Measurements from ENCODE around the gene ITIH2. TPM values are rescaled to one million over a fixed set of nuclear protein-coding genes. Genes with fewer than 3 reads are reported as not detected.
A peak's percentile ranks its signal among the peaks of the same experiment; 100 is the strongest.
"Not testable (repeated sequence)": the region's sequence is repeated elsewhere in the genome, so short reads cannot be mapped to it uniquely, and the experiment has no call there.

The ITIH2 gene
- total RNA-seq, 1 donor from 2014 or later = not detected

DNA sequence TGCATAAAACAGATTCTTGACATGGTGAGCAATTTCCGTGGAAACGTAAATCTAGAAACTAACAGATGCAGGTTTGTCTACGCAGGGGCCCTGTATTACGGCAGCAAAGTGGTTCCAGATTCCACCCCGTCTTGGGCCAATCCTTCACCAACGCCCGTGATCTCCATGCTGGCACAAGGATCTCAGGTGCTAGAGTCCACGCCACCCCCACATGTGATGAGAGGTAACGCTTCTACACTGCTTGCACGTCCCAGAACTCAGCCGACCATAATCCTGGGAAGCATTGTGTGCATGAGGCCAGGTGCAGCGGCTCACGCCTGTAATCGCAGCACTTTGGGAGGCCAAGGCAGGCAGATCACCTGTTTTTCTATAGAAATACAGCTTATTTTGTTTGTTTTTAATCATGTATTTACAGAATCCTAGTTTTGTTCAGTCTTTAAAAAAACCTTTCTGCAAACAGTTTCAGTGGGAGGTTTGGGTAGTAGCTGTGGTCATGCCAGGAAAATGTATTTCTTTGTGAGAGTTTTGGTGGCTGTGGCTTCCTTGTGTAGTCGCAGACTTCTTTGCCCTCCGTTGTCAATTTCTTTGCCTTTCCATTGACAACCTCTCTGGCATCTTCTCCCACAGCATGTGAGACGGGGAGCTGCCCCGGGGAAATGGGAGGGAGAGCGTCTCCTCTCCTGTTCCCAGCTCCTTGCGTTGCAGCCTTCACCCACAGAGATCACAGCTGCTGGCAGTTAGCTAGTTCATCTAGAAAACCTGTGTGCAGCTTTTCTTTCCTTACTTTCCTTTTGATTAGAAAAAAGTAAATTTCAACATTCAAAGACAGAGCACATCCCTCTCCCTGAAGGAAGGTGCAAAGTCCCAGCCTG is 35.7 kb downstream of the ITIH2 start:
- no peak for DNase-seq (ENCODE audit: low spot score)

DNA sequence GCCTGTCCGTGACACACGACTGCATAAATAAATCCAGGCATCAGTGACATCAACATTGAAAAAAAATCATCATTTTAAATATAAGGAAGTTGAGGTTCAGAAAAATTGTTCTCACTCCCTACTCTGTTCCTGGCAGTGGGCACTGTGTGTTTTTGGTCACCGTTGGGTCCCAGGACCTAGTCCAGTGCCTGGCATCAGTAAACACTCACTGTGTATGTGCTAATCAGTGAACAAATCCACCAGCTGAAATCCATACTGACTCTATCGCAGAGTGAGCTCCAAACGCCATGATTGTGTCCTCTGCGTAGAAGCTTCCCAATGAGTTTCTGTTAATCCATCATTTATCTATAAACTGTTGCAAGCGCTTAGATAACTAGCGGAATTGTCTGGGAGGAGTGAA is 41.2 kb downstream of the ITIH2 start:
- no peak for DNase-seq (ENCODE audit: low spot score)

DNA sequence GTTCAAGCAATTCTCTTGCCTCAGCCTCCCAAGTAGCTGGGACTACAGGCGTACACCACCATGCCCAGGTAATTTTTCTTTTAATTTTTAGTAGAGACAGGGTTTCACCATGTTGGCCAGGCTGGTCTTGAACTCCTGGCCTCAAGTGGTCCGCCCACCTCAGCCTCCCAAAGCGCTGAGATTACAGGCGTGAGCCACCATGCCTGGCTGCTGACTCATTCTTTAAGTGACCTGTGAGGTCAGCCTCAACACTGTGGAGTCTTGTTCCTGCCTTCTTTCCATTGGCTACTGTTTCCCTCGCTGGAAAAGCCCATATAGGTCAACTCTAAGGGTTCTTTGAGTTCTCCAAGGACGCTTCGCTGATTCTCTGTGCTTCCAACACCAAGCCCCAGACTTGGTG is 45.5 kb downstream of the ITIH2 start:
- not testable (repeated sequence) for DNase-seq (ENCODE audit: low spot score)

DNA sequence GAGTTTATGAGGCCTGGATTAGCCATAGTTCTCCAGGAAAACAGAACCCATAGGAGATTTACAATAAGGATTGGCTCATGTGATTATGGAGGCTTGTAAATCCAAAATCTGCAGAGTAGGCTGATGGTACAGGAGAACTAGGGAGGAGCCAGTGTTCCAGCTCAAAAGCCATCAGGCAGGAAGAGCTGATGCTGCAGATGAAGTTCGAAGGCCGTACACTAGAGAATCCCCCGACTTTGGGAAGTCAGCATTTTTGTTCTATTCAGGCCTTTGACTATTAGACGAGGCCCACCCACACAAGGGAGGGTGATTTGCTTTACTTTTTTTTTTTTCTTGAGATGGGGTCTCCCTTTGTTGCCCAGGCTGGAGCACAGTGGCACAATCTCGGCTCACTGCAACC is 47.1 kb downstream of the ITIH2 start:
- no peak for DNase-seq (ENCODE audit: low spot score)

- DNase-seq (ENCODE audit: low spot score) = no peak
These were observed 49.1 kb downstream of the ITIH2 start for GRCh38 chr10:7752251-7752650.

GRCh38 chr10:7755103-7755502 is 52.0 kb downstream of the ITIH2 start:
- DNase-seq (ENCODE audit: low spot score) = no peak

DNA sequence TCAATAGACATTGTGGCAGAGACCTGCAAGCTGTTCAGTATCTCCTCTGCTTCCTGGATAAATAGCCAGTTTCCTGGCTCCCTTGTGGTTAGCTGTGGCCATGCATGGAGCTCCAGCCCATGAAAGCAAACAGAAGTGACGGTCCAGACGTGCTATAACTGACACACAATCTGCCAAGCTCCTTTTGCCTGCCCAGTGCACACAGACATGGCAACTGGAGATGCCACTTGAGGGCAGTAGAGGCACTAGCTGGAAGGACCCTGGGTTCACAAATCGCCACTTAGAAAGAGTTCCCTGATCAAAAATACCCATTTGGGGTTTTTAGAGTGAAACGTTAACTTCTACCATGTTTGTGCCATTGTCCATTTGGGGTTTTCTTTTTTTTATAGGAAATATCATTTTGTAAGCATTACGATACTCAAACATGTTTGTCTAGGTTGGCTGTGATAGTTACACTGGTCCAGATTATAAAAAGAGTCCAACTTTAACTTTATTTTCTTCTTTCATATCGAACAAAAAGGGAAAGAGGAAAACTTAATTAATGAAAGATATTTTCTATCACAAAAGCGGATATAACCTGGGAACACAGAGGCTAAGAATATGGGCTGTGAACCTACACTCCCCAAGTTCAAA is 53.4 kb downstream of the ITIH2 start:
- no peak for DNase-seq (ENCODE audit: low spot score)

GRCh38 chr10:7763929-7764328 is 60.8 kb downstream of the ITIH2 start:
- no peak for DNase-seq (ENCODE audit: low spot score)

DNA sequence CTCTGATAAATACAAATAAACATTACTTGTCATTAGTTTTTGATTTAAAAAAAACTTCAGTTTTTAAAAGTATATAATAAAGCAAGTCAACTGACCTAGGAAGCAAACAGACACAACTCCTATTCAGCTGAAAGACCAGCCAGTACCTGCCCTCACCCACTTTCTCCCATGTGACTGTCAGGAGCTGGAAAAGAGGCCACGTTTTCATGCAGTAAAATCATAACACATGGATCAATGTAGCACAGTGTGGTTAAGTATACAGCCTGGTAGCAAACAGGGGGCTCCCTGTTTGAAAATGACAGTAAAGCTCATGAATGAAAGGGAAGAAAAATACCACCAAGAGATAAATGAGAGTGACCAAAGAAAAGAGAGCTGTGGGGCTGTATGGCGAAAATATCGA is 63.1 kb downstream of the ITIH2 start:
- no peak for DNase-seq (ENCODE audit: low spot score)

GRCh38 chr10:7767209-7767608 is 64.1 kb downstream of the ITIH2 start:
- no peak for DNase-seq (ENCODE audit: low spot score)

GRCh38 chr10:7768417-7768816 is 65.3 kb downstream of the ITIH2 start:
- DNase-seq (ENCODE audit: low spot score) = no peak

- DNase-seq (ENCODE audit: low spot score) = no peak
These were observed 71.0 kb downstream of the ITIH2 start for GRCh38 chr10:7773845-7774801.

DNA sequence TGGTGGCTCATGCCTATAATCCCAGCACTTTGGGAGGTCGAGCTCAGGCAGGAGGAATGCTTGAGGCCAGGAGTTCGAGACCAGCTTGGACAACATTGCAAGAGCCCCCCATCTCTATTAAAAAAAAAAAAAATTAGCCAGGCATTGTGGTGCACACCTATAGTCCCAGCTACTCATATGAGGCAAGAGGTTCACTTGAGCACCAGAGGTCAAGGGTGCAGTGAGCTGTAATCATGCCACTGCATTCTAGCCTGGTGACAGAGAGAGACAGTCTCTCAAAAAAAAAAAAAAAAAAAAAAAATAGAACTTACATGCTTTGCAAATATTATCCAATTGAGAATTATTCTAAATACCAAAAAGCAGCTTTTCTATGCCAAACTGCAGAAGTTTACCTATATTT is 73.7 kb downstream of the ITIH2 start:
- DNase-seq (ENCODE audit: low spot score) = no peak

- DNase-seq (ENCODE audit: low spot score) = not testable (repeated sequence)
These were observed 79.1 kb downstream of the ITIH2 start for GRCh38 chr10:7782194-7782593.

DNA sequence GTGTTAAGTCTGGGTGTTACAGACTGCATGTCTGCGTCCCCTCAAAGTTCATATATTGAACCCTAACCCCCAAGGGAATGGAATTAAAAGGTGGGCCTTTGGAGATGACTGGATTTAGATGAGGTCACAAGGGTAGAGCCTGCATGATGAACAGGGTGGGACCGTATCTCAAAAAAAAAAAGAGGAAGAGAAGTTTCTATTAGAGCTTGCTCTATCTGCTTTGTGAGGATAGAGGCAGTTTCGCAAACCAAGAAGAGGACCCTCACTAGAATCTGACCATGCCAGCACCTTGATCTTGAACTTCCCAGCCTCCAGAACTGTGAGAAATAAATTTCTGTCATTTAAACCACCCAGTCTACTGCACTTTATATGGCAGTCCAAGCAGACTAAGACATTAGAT is 83.3 kb downstream of the ITIH2 start:
- no peak for DNase-seq (ENCODE audit: low spot score)

DNA sequence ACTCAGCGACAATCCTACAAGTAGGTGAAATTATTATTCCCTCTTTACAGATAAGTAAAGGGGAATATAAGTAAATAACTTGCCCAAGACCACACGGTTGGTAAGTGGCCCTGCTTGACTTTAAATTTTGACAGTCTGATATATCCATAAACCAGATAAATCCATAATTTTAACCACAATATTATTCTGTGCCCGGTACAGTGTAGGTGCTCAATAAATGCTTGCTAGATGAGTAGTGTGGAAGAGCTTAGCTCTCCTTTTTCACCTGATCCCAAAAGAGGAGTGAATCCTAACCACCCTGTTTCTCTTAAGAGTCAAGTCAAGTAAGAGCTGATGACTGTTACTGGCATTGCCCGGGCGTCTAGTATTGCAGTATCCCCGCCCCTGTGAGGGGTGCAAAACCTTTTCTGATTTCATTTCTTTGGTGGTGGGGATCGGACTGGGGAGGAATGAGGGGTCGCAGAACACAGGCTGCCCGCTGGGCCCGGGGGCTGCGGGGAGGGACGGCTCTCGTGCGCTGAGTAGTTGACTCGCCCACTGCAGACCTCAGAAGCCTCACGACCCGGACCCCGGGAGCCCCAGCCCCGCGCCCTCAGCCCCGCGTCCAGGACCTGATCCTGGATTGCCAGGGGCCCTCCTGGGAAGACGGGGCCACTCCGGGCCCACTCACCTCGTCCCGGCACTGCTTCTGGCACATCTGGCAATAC is 84.2 kb downstream of the ITIH2 start:
- no peak for DNase-seq (ENCODE audit: low spot score)

GRCh38 chr10:7787857-7788638 is 84.9 kb downstream of the ITIH2 start, which contains the start of the genes ATP5F1C and KIN:
Gene ATP5F1C (plus strand): TSS chr10:7788177. CDS start chr10:7788208, 31 bp downstream.
Gene KIN (minus strand): TSS chr10:7787993. CDS start chr10:7787933, 60 bp downstream.
- peak; percentile 98 for DNase-seq (ENCODE audit: low spot score)

GRCh38 chr10:7788639-7789286 is 85.6 kb downstream of the ITIH2 start:
- no peak for DNase-seq (ENCODE audit: low spot score)

DNA sequence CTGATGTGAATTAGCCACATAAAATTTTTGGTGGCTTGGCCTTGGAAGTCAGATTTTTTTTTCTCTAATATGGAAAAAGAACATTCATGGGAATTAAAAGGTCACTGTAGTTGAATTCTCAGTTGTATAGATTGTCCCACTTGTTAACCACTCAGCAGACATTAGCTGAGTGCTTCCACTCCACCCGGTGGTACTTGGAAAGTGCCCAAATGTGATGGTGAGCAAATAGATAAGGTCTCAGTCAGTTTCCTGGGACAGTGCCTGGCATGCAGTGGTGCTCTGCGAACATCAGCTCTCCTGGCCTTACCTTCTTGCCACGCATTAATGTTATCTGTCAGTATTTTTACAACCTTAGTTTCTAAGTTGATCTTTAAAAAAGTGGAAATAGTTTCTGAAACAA is 86.3 kb downstream of the ITIH2 start:
- DNase-seq (ENCODE audit: low spot score) = no peak
